Middle frontal gyrus (tissue), 1 donor: ENCODE measurements around the gene SLC25A30.
"Not testable (repeated sequence)": the region's sequence is repeated elsewhere in the genome, so short reads cannot be mapped to it uniquely, and the experiment has no call there.

Source experiments
- DNase-seq: peaks from one replicate; pipeline ENCODE4 v3.0.0-alpha.2; 2015; ENCODE audit warnings: low spot score; ENCODE audit errors: extremely low spot score

Gene SLC25A30

DNA sequence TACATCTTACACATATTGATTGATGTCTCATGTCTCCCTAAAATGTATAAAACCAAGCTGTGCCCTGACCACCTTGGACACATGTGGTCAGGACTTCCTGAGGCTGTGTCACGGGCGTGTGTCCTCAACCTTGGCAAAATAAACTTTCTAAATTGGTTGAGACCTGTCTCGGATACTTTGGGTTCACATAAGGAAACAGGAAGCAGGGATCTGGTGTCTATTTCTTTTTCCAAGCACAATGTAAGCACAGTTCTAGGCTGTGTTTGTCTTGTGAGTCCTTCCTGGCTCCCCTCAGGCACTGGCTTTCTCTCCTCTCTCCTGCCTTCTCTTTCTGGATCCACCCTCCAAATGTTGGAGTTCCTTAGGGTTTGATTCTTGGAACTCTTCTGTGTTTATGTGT, 49.6 kb downstream of the SLC25A30 start:
- no peak for DNase-seq

DNA sequence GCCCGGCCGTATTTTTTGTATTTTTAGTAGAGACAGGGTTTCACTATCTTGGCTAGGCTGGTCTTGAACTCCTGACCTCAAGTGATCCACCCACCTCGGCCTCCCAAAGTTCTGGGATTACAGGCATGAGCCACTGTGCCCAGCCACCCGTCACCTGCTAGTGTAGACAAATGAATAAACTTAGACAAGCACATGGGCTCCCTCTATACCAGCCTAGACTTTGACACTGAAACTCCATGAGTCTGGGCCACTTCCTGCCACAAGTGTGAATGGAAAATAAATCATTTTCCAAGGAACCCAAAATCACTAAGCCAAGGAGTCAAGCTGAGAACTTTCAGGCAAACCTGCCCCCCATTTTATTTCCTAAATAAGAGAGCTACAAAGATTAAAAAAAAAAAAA, 50.2 kb downstream of the SLC25A30 start:
- DNase-seq: no peak

DNA sequence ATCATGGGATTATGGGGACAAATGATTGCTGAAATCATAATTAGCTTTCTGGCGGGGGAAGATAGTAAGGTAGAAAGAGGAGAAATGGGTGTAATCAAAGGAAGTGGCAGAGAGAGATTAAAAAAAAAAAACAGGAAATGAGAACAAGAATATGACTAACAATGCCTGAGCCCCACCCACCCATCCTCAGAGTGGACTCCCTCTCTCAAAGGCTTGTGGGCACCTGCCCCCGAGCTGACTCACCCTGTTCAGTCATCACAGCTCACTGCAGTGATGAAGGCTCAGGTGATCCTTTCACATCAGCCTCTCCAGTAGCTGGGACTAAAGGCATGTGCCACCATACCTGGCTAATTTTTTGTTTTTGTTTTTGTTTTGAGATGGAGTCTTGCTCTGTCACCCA, 50.8 kb downstream of the SLC25A30 start:
- no peak for DNase-seq

DNA sequence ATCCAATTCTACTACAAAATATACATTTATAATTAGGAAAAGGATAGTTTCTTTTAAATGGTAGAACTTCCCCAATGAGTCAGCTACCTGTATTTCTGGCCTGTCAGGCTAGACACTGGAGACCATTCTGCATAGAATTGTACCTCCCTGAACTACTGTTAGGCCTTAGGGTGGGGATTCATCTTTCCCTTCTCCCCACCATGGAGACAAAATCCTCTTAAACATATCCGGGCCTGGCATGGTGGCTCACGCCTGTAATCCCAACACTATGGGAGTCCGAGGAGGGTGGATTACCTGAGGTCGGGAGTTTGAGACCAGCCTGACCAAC, 52.7 kb downstream of the SLC25A30 start:
- DNase-seq: no peak

DNA sequence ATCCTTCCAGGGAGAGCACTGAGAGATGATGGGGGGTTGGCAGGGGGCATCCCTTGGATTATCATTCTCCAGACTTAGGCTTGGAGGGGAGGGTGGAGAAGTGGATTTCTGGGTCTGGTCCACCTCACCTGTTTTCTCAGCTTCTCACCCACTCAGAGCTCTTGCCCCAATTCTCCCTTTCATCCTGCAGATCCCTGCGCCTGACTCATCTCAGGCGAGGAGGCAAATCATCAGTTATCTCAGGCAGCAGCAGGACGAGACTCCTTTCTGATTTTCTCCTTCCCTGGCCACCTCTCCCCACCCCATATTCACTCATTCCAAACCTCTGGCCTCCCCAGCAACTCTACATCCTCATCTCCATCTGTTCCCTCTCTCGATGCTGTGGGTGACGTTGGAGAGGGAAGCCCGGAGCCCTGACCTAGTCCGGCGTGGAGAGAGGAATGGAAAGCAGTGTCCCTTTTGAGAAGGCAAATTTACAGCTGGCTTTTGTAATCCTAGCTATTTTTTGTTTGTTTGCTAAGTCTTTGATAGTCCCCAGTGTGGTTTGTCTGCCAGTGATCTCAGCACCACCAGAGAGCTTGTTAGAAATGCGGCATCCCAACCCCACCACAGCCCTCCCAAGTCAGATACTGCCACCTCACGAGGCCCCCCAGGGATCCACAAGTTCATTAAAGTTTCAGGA, 53.2 kb downstream of the SLC25A30 start:
- DNase-seq: no peak

DNA sequence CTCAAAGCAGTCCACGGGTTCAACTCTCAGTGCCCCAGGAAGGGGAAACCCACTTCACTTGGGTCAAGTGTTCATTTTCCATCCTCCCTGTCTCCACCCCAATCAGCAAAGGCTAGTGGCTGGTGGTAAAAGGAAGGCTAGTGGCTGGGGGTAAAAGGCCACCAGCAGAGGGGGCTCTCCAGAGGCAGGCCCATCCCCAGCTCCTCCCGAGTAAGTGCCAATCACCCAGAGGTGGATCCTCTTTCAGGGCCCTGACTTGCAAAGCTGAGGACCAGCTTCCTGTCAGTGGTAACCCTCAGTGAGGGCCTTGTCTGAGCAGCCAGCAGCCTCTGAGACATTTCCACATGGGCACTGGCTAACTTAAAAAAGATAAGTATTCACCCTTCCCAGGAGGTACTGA, 55.2 kb downstream of the SLC25A30 start:
- no peak for DNase-seq

DNA sequence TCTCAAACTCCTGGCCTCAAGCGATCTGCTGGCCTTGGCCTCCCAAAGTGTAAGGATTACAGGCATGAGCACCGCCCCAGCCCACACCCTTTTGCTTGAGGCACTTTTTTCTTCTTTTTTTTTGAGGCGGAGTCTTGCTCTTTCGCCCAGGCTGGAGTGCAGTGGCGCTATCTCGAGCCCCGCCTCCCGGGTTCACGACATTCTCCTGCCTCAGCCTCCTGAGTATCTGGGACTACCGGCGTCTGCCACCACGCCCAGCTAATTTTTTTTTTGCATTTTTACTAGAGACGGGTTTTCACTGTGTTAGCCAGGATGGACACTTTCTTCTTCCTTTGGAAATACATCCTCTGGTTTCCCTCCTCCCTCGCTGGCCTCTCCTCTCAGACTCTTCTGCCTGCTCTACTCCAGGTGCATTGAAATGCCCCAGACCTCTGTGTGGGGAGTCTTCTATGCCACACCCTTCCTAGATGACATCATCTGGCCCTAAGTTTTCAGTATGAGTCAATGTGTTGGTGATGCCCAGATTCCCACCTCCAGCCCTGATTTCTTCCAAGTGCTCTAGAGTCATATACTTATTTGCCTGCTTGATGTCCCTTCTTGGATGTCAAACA, 56.5 kb downstream of the SLC25A30 start:
- DNase-seq: no peak

DNA sequence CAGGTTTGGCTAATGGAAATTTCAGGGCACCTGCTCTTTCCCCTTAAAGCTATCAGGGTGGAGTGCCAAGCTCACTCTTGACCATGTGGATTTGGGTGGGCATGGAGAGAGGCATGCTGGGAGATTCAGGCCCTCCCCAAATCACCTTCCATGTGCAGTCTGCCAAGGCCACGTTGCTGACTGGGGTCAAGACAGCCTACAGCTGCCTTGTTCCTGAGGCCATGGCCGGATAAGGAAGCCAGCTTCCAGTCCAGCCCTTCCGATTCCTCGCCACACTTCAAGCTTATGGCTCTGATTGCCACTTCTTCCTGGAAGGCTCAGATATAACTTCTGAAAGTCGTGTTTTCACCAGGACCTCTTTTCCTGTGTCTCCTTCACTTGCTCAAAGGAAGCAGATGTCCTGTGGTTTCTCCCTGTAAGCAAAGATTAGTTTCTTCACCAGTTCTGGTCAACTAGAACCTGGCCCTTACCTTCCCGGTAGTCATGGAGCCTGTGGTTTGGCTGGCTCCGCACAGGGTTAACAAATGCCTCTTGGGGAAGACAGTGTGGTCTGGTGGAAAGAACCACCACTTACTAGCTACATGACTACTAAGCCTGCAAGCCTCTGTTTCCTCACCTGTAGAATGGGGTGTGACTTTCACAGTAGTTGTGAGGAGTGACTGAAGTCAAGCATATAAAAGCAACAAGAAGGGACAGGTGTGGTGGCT, 61.1 kb downstream of the SLC25A30 start:
- no peak for DNase-seq

DNA sequence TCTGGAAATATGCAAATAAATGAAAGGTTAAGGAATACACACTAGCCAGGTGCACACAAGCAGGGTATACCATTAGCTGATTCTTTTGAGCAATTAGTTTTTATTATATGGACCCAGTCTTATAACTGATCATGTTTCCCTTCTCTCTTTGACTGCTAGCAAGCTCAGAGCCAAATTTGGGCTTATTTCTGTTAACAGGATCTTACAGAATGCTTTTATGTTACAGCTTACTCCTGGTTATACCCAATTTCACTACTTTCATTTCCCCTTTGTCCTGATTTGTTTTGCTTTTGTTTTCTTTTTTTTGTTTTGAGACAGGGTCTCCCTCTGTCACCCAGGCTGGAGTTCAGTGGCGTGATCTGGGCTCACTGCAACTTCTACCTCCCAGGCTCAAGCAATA, 64.3 kb downstream of the SLC25A30 start:
- no peak for DNase-seq

DNA sequence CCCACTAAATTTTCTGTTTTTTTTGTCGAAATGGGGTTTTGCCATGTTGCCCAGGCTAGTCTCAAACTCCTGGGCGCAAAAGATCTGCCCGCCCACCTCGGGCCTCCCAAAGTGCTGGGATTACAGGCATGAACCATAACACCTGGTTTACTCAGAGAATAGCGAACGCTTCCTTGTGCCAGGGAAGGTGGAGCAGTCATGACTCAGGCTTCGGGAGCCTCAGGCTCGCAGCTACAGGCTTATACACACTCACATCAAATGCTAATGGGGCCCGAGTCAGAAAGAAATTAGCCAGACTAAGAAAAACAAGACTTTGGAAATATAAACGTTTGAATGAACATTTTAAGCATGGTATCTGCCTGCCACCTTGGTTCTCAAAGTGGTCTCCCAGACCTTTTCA, 66.1 kb downstream of the SLC25A30 start:
- no peak for DNase-seq

DNA sequence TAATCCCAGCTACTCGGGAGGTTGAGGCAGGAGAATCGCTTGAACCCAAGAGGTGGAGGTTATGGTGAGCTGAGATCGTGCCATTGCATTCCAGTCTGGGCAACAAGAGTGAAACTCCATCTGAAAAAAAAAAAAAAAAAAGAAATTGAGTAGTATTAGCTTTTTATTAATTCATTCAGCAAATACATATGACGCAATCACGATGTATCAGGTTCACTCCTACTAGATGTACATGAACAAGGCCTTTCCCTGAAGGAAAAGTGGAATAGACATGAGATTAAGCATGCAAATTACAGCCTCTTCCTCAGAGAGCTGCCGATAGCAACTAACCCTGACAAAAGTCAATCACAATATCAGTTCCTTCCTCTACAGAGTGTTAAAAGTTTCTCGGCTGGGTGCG, 68.0 kb downstream of the SLC25A30 start:
- DNase-seq: no peak

DNA sequence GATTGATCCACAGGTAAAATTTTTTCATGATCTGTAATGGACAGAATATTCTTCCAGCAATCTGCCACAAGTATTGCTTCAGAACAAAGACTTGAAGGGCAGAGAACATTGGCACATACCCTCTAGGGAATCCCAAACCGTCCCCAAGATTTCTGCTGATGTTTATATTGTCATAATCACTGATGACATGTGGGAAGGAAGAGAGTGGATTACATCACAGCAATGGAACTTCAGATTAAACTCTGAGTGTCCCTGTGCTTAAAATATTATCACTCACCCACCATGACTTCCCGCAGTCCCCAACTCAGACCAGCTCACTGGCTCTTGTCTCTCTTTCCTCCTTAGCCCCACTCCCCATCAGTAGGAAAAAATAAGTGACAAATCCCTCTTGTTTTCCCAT, 68.7 kb downstream of the SLC25A30 start:
- no peak for DNase-seq

DNA sequence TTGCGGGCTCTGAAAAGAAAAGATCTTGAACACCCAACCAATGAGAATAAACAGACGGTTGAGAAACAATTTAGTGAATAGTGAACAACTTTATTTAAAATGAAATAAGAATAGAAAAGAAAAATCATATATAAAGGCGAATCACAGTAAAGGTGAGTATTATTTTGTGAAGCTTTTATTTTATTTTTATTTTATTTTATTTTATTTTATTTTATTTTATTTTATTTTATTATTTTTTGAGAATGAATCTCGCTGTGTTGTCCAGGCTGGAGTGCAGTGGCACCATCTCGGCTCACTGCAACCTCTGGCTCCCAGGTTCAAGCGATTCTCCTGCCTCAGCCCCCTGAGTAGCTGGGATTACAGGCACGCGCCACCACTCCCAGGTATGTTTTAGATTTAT, 74.1 kb downstream of the SLC25A30 start:
- not testable (repeated sequence) for DNase-seq
